Activated naive CD4-positive, alpha-beta T cell treated with anti-CD3 and anti-CD28 coated beads, Interleukin-2, amount 10 ng/mL, durations not matched to agents 7 days and 5 days (primary cell): Measurements from ENCODE around the gene PLCH1.

Experiments
- CTCF ChIA-PET: fragments of 350-600 bp; sonication (Branson Sonifier 250); formaldehyde crosslinking; loops from one replicate; lab custom pipeline; 2021; ENCODE audit warnings: antibody characterized with exemption; lab: Charles Lee
- DNase-seq: peaks from one replicate; pipeline ENCODE4 v3.0.0-alpha.2; 2020
- H3K27ac Mint-ChIP-seq: one replicate; pipeline ENCODE4 v1.8.0; 2021; ENCODE audit warnings: mild to moderate bottlenecking, moderate library complexity, mixed read lengths
- H3K27me3 Mint-ChIP-seq: one replicate; pipeline ENCODE4 v1.8.0; 2021; ENCODE audit warnings: mild to moderate bottlenecking, mixed read lengths
- H3K36me3 Mint-ChIP-seq: one replicate; pipeline ENCODE4 v1.8.0; 2021; ENCODE audit warnings: mixed read lengths
- H3K4me1 Mint-ChIP-seq: one replicate; pipeline ENCODE4 v1.8.0; 2021; ENCODE audit warnings: mixed read lengths
- H3K4me3 Mint-ChIP-seq: one replicate; pipeline ENCODE4 v1.8.0; 2021; ENCODE audit warnings: mild to moderate bottlenecking, moderate library complexity, mixed read lengths
- H3K9me3 Mint-ChIP-seq: one replicate; pipeline ENCODE4 v1.8.0; 2021; ENCODE audit warnings: mixed read lengths

The PLCH1 gene

GRCh38 chr3:155753038-155753639 lies 8.3 kb upstream of the PLCH1 start:
- Mint-ChIP-seq H3K4me3 (no peak overlapping the region), H3K4me1 (no peaks in the 10 kb centered on the region), H3K27me3 (no peaks in the 10 kb centered on the region), H3K27ac (no peak overlapping the region), H3K36me3 (no peaks in the 10 kb centered on the region), H3K9me3 (no peaks in the 10 kb centered on the region)
- DNase-seq: peak; percentile 22
- CTCF ChIA-PET: interaction anchor here (1.5 kb wide), 1 partner anchor 53 kb away, joined by 5 read pairs; the partner anchor contains the start of gene C3orf33

DNA sequence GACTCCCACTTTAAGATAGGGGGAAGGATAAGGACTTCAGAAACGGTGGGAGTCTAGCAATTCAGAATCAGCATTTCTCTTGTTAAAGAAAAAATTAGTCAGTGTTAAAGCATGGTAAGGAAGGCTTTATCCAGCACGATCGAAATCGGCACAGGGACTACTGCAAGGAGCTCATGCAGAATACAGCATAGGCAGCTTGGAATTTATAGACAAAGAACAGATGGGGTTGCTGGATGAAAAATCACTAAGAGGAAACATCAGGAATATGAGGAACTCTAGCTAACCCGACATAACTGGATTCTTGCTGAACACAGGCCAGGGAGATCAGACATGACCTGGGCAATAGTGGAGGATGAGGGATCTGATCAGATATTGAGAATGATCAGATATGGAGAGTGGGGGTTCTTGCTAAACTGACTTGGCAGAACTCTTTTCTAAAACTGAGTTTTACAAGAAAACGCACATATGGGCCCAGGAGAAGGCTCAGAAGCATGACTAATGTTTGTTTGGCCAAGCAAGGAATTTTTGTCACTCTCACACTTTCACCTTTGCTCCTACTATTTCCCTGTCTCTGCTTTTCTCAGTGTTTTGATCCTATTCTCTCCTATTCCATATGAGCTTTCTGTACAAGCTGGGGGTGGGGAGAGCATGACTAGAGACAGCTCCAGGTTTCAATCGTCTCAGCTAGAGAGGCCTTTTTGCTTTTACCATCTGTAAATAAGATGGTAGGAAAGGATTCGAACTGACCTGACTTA lies 3.9 kb upstream of the PLCH1 start:
- H3K4me3 Mint-ChIP-seq: no peak overlapping the region
- CTCF ChIA-PET: no interaction called here
- H3K27ac Mint-ChIP-seq: no peak overlapping the region
- no peaks in the 10 kb centered on the region for H3K9me3 Mint-ChIP-seq
- no peaks in the 10 kb centered on the region for H3K36me3 Mint-ChIP-seq
- no peak for DNase-seq
- peaks cover 15% of the 10 kb centered on the region for H3K4me1 Mint-ChIP-seq
- H3K27me3 Mint-ChIP-seq: peaks cover 40% of the 10 kb centered on the region

DNA sequence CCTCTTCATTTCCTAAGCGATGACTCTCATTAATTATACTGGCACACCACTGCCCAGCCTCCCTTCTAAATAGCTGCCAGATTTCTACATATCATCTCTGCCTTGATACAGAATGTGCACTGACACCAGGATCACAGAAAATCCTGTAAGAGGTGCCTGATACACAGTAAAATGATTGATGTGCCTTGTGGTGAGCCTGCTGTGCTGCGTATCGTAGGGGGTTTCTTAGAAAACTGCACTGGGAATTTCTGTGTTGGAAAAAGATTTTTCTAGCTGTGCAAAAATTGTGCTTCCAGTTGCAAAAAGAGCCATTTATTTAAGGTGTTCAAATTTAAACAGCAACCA lies 3.0 kb upstream of the PLCH1 start:
- Mint-ChIP-seq H3K36me3 (no peaks in the 10 kb centered on the region), H3K9me3 (no peaks in the 10 kb centered on the region), H3K27me3 (peaks cover 49% of the 10 kb centered on the region), H3K27ac (no peak overlapping the region), H3K4me3 (no peak overlapping the region), H3K4me1 (peaks cover 21% of the 10 kb centered on the region)
- DNase-seq: no peak
- CTCF ChIA-PET: no interaction called here

DNA sequence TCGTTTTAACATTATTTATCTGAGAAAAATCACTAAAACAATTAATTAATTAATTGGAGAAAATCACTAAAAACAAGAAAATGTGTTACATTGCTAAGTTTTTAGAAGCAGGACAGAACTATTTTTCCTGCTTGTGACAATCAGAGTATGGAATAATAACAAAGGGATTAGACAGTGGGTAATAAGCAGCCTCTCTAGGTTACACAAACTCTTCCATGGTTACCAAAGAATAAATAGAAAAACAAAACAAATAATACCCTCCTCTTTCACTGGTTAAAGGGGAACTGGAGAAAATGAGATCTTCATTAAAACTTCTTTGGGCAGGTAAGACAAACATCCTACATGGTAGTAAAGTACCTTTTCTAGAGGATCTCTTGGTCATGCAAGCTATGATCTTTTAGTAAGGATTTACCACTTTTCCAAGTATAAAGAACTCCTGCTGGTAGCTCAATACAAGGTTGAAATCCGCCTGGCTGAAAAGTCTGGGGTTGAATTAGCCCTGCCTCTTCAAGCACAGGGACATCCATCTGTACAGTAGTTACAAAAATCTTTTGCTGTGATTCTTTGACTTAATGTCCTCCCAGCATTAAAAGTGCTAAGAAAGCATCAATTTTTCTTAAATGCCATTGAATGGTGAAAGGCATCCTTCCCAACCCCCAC lies 2.5 kb upstream of the PLCH1 start:
- no peak overlapping the region for H3K4me3 Mint-ChIP-seq
- no peak for DNase-seq
- CTCF ChIA-PET: no interaction called here
- H3K27me3 Mint-ChIP-seq: peaks cover 53% of the 10 kb centered on the region
- H3K9me3 Mint-ChIP-seq: no peaks in the 10 kb centered on the region
- H3K36me3 Mint-ChIP-seq: no peaks in the 10 kb centered on the region
- peaks cover 21% of the 10 kb centered on the region for H3K4me1 Mint-ChIP-seq
- H3K27ac Mint-ChIP-seq: no peak overlapping the region

DNA sequence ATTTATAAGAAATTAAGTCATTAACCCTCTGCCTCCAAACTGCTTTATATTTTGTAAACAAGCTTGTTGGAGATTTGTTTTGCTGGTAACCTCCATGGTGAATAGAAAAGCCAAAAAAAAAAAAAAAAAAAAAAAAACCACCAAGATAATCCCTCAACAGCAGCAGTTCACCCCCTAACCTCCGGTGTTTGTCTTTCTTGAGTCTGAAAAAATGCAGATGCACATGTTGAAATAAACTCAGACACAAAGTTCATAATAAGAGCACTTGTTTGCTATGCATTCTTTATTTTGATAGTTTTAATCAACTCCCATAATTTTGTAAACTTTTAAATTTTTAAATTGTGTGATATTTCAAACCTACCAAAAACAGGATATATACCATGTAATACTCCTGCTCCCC lies 1.8 kb upstream of the PLCH1 start:
- CTCF ChIA-PET: interaction anchor here (0.6 to 1.3 kb wide), 2 partner anchors 8 to 95 kb away, joined by 3 to 4 read pairs; no protein-coding TSS in a partner anchor
- peaks cover 21% of the 10 kb centered on the region for H3K4me1 Mint-ChIP-seq

GRCh38 chr3:155745795-155746550 lies 1.1 kb upstream of the PLCH1 start:
- peaks cover 21% of the 10 kb centered on the region for H3K4me1 Mint-ChIP-seq
- H3K36me3 Mint-ChIP-seq: no peaks in the 10 kb centered on the region
- H3K27ac Mint-ChIP-seq: peak overlapping the region; percentile 43
- peak; percentile 21 for DNase-seq
- CTCF ChIA-PET: interaction anchor here (0.6 to 1.3 kb wide), 2 partner anchors 9 to 94 kb away, joined by 3 to 4 read pairs; no protein-coding TSS in a partner anchor
- H3K9me3 Mint-ChIP-seq: no peaks in the 10 kb centered on the region
- peaks cover 65% of the 10 kb centered on the region for H3K27me3 Mint-ChIP-seq
- H3K4me3 Mint-ChIP-seq: peak overlapping the region; percentile 24

More for the DNA sequence above, 1.8 kb upstream of the PLCH1 start:
- H3K4me3 Mint-ChIP-seq: no peak overlapping the region
- DNase-seq: no peak
- no peak overlapping the region for H3K27ac Mint-ChIP-seq
- no peaks in the 10 kb centered on the region for H3K36me3 Mint-ChIP-seq
- H3K27me3 Mint-ChIP-seq: peaks cover 57% of the 10 kb centered on the region
- no peaks in the 10 kb centered on the region for H3K9me3 Mint-ChIP-seq

DNA sequence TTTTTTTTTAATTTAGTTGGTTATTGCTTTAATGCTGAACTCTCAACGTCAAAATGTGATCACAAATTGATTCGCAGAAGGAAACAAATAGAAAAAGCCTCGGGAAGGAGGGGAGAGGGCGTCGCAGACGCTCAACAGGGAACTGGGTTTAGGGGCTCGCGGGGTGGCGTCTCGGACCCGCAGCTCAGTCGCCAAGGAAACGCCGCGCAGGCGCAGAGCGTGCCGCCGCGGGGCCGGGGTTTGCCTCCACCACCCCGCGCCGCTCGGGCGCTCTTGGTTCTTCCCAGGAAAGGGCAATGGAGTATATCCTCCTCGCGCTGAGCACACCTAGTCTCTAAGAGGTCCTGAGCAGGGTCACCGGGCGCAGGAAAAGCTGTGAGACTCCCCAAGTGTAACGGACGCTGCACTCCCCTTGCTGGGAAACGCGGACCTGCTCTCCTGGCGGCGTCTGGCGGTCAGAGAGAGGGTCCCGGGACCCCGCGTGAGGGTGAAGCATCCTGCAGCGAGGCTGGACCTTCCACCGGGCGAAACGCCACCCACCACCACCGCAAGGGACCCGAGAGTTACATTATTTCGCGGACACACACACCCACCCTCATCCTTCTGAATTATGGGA lies 753 bp downstream of the PLCH1 start:
- H3K4me1 Mint-ChIP-seq: peaks cover 21% of the 10 kb centered on the region
- CTCF ChIA-PET: no interaction called here
- no peaks in the 10 kb centered on the region for H3K36me3 Mint-ChIP-seq
- no peaks in the 10 kb centered on the region for H3K9me3 Mint-ChIP-seq
- H3K27me3 Mint-ChIP-seq: peaks cover 78% of the 10 kb centered on the region
- peak; percentile 45 for DNase-seq
- peak overlapping the region; percentile 77 for H3K4me3 Mint-ChIP-seq
- no peak overlapping the region for H3K27ac Mint-ChIP-seq

DNA sequence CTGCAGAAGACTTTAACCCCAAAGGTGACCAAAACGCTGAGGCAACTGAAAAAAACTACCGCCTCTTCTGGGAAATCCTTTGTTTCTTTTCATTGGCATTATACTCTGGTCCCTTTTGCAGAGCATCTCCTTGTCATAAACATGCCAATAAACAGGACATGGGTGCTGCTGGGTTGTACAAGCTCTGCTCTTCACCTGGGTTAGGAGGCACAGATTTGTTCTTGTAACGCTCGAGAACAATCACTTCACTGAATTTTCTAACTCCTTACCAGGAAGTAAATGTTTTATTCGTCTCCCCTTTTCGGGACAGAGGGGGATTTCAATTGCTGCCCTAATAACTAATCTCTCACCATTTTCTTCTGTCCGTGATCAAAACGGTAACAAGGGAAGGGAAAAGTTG lies 1.3 kb downstream of the PLCH1 start:
- no peaks in the 10 kb centered on the region for H3K36me3 Mint-ChIP-seq
- DNase-seq: no peak
- peaks cover 81% of the 10 kb centered on the region for H3K27me3 Mint-ChIP-seq
- peak overlapping the region; percentile 77 for H3K4me3 Mint-ChIP-seq
- no peaks in the 10 kb centered on the region for H3K9me3 Mint-ChIP-seq
- H3K27ac Mint-ChIP-seq: no peak overlapping the region
- CTCF ChIA-PET: no interaction called here
- peaks cover 21% of the 10 kb centered on the region for H3K4me1 Mint-ChIP-seq

- Mint-ChIP-seq H3K27ac (no peak overlapping the region), H3K36me3 (no peaks in the 10 kb centered on the region), H3K4me1 (peaks cover 21% of the 10 kb centered on the region), H3K27me3 (peaks cover 86% of the 10 kb centered on the region), H3K4me3 (no peak overlapping the region), H3K9me3 (no peaks in the 10 kb centered on the region)
- no peak for DNase-seq
- CTCF ChIA-PET: no interaction called here
These were observed 2.4 kb downstream of the PLCH1 start for GRCh38 chr3:155742349-155742965.

DNA sequence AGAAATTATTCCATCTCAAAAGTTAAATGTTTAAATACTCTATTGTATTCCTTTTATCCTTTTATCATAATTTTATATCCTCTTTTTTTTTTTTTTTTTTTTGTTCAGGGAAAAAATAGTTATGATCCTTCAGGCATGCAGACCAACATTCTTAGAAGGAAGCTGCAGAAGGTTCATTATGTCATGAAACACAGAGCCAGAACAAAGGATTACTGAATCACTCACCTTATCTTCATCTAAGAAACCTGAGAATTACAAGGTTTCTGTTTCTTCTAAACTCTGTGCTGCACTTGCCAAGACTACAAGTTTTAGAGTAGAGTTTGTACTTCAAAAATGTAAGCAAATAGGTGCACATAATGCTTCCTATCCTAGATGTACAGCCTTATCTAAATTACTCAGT lies 3.3 kb downstream of the PLCH1 start:
- H3K4me1 Mint-ChIP-seq: peaks cover 21% of the 10 kb centered on the region
- no peak overlapping the region for H3K27ac Mint-ChIP-seq
- H3K4me3 Mint-ChIP-seq: no peak overlapping the region
- CTCF ChIA-PET: no interaction called here
- H3K9me3 Mint-ChIP-seq: no peaks in the 10 kb centered on the region
- H3K36me3 Mint-ChIP-seq: no peaks in the 10 kb centered on the region
- H3K27me3 Mint-ChIP-seq: peaks cover 78% of the 10 kb centered on the region
- DNase-seq: no peak

DNA sequence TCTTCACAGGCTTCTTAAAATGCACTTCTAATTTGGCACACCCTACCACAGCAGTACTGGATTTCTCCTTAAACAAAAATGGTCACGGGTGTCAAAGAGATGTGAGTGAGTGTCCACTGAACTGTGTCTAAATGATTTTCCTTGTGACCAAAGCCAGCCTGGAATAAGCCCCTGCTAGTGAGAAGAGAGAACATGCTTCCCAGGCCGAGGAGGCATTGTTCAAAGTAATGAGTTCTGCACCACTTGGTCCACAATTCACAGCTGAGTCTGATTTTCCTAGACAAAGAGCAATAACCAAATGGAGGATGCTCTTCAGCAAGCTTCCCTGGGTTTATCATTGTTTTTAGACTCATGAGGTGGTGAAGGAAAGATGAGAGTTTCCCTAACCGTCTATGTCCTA lies 3.8 kb downstream of the PLCH1 start:
- CTCF ChIA-PET: no interaction called here
- H3K27me3 Mint-ChIP-seq: peaks cover 77% of the 10 kb centered on the region
- H3K27ac Mint-ChIP-seq: no peak overlapping the region
- no peaks in the 10 kb centered on the region for H3K36me3 Mint-ChIP-seq
- DNase-seq: no peak
- no peak overlapping the region for H3K4me3 Mint-ChIP-seq
- peaks cover 21% of the 10 kb centered on the region for H3K4me1 Mint-ChIP-seq
- no peaks in the 10 kb centered on the region for H3K9me3 Mint-ChIP-seq

GRCh38 chr3:155739154-155739553 lies 5.7 kb downstream of the PLCH1 start:
- H3K9me3 Mint-ChIP-seq: no peaks in the 10 kb centered on the region
- no peak for DNase-seq
- H3K4me3 Mint-ChIP-seq: no peak overlapping the region
- no peak overlapping the region for H3K27ac Mint-ChIP-seq
- no peaks in the 10 kb centered on the region for H3K36me3 Mint-ChIP-seq
- H3K4me1 Mint-ChIP-seq: peaks cover 8% of the 10 kb centered on the region
- CTCF ChIA-PET: interaction anchor here (0.6 kb wide), 1 partner anchor 19 kb away, joined by 3 read pairs; no protein-coding TSS in a partner anchor
- H3K27me3 Mint-ChIP-seq: peaks cover 58% of the 10 kb centered on the region

DNA sequence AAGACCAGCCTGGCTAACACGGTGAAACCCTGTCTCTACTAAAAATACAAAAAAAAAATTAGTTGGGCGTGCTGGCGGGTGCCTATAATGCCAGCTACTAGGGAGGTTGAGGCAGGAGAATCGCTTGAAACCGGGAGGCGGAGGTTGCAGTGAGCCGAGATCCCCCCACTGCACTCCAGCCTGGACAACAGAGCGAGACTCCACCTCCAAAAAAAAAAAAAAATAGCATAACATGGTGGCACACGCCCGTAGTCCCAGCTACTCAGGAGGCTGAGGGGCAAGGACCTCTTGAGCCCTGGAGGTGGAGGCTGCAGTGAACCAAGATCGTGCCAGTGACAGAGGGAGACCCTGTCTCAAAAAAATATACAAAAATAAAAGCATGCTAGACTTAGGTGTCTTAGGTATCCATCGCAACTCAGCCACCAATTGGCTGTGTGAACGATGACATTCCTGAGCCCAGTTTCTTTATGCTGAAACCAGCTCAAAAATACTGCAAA lies 6.2 kb downstream of the PLCH1 start:
- no peak for DNase-seq
- Mint-ChIP-seq H3K27ac (no peak overlapping the region), H3K27me3 (peaks cover 53% of the 10 kb centered on the region), H3K9me3 (no peaks in the 10 kb centered on the region), H3K4me1 (peaks cover 4% of the 10 kb centered on the region), H3K4me3 (no peak overlapping the region), H3K36me3 (no peaks in the 10 kb centered on the region)
- CTCF ChIA-PET: interaction anchor here (0.6 kb wide), 1 partner anchor 20 kb away, joined by 3 read pairs; no protein-coding TSS in a partner anchor
